HCT116 (cell line): ENCODE data around the gene GRIN2D. TPM values are rescaled to one million over a fixed set of nuclear protein-coding genes. Genes with fewer than 3 reads are reported as not detected.

Experiments used
- ATAC-seq: fragments of 200-7000 bp; cut with Tn5 transposase; 2 replicates; pipeline ENCODE4 v1.9.1; 2020; ENCODE audit warnings: mild to moderate bottlenecking, moderate library complexity
- BruUV-seq: library from RNA; stranded (reverse); fragments of 400-500 nt; replicated peaks from 2 replicates; lab custom pipeline; 2021; lab: Mats Ljungman, UMichigan
- CTCF ChIA-PET: fragments of 300-600 bp; sonication (Branson Sonifier 250); formaldehyde crosslinking; loops from one replicate; lab custom pipeline; 2021; ENCODE audit warnings: antibody characterized with exemption; lab: Charles Lee
- POLR2A ChIA-PET: fragments of 300-600, 350-600 bp; sonication (Branson Sonifier 250); formaldehyde crosslinking; loops from one replicate; lab custom pipeline; 2021; ENCODE audit warnings: antibody characterized with exemption; lab: Charles Lee
- RAD21 ChIA-PET, 2 experiments: fragments of 300-600 bp; sonication (Branson Sonifier 250); formaldehyde crosslinking; loops; one replicate each; lab custom pipeline; 2023; ENCODE audit warnings: low total read pairs in 2 of 2; ENCODE audit not compliant: uncharacterized antibody in 2 of 2, unreplicated experiment in 2 of 2, low non-redundant PET in 1 of 2; lab: Charles Lee
- DNase-seq: peaks from one replicate; pipeline ENCODE4 v3.0.0-alpha.2; 2010; ENCODE audit warnings: low read depth, low spot score
- H2AFZ ChIP-seq: fragments of 200-600 bp; shearing (Covaris generic), sonication (generic); 2 replicates; pipeline ENCODE4 v1.6.1; 2017; ENCODE audit warnings: low read depth, mixed run types, mixed read lengths, antibody characterized with exemption, low read length; ENCODE audit not compliant: poor library complexity, severe bottlenecking
- H3K27ac ChIP-seq: 2 replicates; pipeline ENCODE4 v1.5.1; 2012; ENCODE audit warnings: low read depth, low read length
- H3K27me3 ChIP-seq: fragments of 200-600 bp; sonication (generic); 2 replicates; pipeline ENCODE4 v1.6.1; 2016; ENCODE audit warnings: mixed run types, low read length, mixed read lengths; ENCODE audit not compliant: insufficient read depth
- H3K36me3 ChIP-seq, 2 experiments: fragments of 200-500 bp in 1 of 2; fragments of 200-600 bp in 1 of 2; sonication (Bioruptor generic) in 1 of 2; sonication (generic) in 1 of 2; 2 replicates each; pipeline versions ENCODE4 v1.5.1 to v1.6.1; 2014 to 2016; ENCODE audit warnings: low read length in 2 of 2, inconsistent platforms in 1 of 2, mixed read lengths in 1 of 2, mixed run types in 1 of 2; ENCODE audit not compliant: insufficient read depth in 2 of 2, control insufficient read depth in 1 of 2
- H3K4me1 ChIP-seq, 2 experiments: fragments of 200-600 bp in 1 of 2; sonication (generic) in 1 of 2; 2 replicates each; pipeline versions ENCODE4 v1.5.1 to v1.6.1; 2012 to 2017; ENCODE audit warnings: low read length in 2 of 2, inconsistent platforms in 1 of 2, mild to moderate bottlenecking in 1 of 2, mixed read lengths in 1 of 2, mixed run types in 1 of 2, moderate library complexity in 1 of 2; ENCODE audit not compliant: insufficient read depth in 2 of 2, control insufficient read depth in 1 of 2
- H3K4me2 ChIP-seq: fragments of 200-600 bp; sonication (generic); 2 replicates; pipeline ENCODE4 v1.6.1; 2017; ENCODE audit warnings: mixed run types, low read length, mixed read lengths
- H3K4me3 ChIP-seq, 2 experiments: fragments of 200-600 bp in 1 of 2; sonication (generic) in 1 of 2; replicated peaks in 1 of 2; 2 replicates each; pipeline ENCODE4 v1.5.1; 2011 to 2016; ENCODE audit warnings: low read length in 2 of 2, control low read depth in 1 of 2, low read depth in 1 of 2, mild to moderate bottlenecking in 1 of 2, mixed read lengths in 1 of 2, mixed run types in 1 of 2
- H3K79me2 ChIP-seq: fragments of 200-600 bp; sonication (generic); 2 replicates; pipeline ENCODE4 v1.6.1; 2017; ENCODE audit warnings: mild to moderate bottlenecking, mixed run types, low read length, moderate library complexity, mixed read lengths; ENCODE audit not compliant: insufficient read depth
- H3K9ac ChIP-seq: fragments of 200-600 bp; sonication (generic); 2 replicates; pipeline ENCODE4 v1.6.1; 2016; ENCODE audit warnings: low read length, mixed read lengths
- H3K9me2 ChIP-seq: fragments of 200-600 bp; sonication (generic), shearing (Covaris generic); 2 replicates; pipeline ENCODE4 v1.6.1; 2017; ENCODE audit warnings: mixed run types, mild to moderate bottlenecking, moderate library complexity; ENCODE audit not compliant: insufficient read depth
- H3K9me3 ChIP-seq, 2 experiments: fragments of 200-500 bp in 1 of 2; fragments of 200-600 bp in 1 of 2; sonication (Bioruptor generic) in 1 of 2; sonication (generic) in 1 of 2; 2 replicates each; pipeline ENCODE4 v1.6.1; 2014 to 2017; ENCODE audit warnings: low read length in 2 of 2, mixed read lengths in 2 of 2, inconsistent platforms in 1 of 2, low read depth in 1 of 2, mild to moderate bottlenecking in 1 of 2, mixed run types in 1 of 2, moderate library complexity in 1 of 2; ENCODE audit not compliant: control insufficient read depth in 1 of 2, insufficient read depth in 1 of 2
- H4K20me1 ChIP-seq: fragments of 200-600 bp; sonication (generic), shearing (Covaris generic); 2 replicates; pipeline ENCODE4 v1.6.1; 2017; ENCODE audit warnings: mixed run types, mild to moderate bottlenecking, moderate library complexity; ENCODE audit not compliant: insufficient read depth
- CBX3 ChIP-seq: IDR thresholded peaks from 2 replicates; pipeline ENCODE4 v1.6.1; 2012; ENCODE audit warnings: low read depth
- EGR1 ChIP-seq: IDR thresholded peaks from 2 replicates; pipeline ENCODE4 v1.6.1; 2012; ENCODE audit warnings: low read depth
- EZH2 ChIP-seq: fragments of 200-600 bp; sonication (generic); IDR thresholded peaks from 2 replicates; pipeline ENCODE4 v1.6.1; 2017; ENCODE audit warnings: antibody characterized with exemption, mixed run types
- EZH2phosphoT487 ChIP-seq: fragments of 200-600 bp; IDR thresholded peaks from 2 replicates; pipeline ENCODE4 v1.6.1; 2018; ENCODE audit warnings: antibody characterized with exemption, borderline replicate concordance
- FOSL1 ChIP-seq: IDR thresholded peaks from 2 replicates; pipeline ENCODE4 v1.6.1; 2012; ENCODE audit warnings: low read depth
- MAX ChIP-seq: IDR thresholded peaks from 2 replicates; pipeline ENCODE4 v1.6.1; 2012
- POLR2A ChIP-seq: IDR thresholded peaks from 2 replicates; pipeline ENCODE4 v1.7.0; 2011; ENCODE audit warnings: borderline replicate concordance; ENCODE audit not compliant: insufficient read depth, insufficient read length; ENCODE audit errors: extremely low read depth
- POLR2AphosphoS5 ChIP-seq: IDR thresholded peaks from 2 replicates; pipeline ENCODE4 v1.6.1; 2011; ENCODE audit warnings: mild to moderate bottlenecking, low read depth, low read length, moderate library complexity
- RAD21 ChIP-seq: IDR thresholded peaks from 2 replicates; pipeline ENCODE4 v1.6.1; 2012; ENCODE audit warnings: low read depth, mild to moderate bottlenecking
- SP1 ChIP-seq: IDR thresholded peaks from 2 replicates; pipeline ENCODE4 v1.6.1; 2012; ENCODE audit warnings: low read depth
- SRF ChIP-seq: IDR thresholded peaks from 2 replicates; pipeline ENCODE4 v1.6.1; 2012; ENCODE audit warnings: low read depth
- TCF7L2 ChIP-seq: IDR thresholded peaks from 2 replicates; pipeline ENCODE4 v1.7.0; 2011; ENCODE audit warnings: borderline replicate concordance, inconsistent platforms; ENCODE audit not compliant: insufficient read depth, insufficient read length; ENCODE audit errors: extremely low read depth
- ZFX ChIP-seq: fragments of 450-650 bp; IDR thresholded peaks from 2 replicates; pipeline ENCODE4 v1.6.1; 2017
- intact Hi-C: fragments of 100-400 bp; cut with micrococcal nuclease; formaldehyde crosslinking; loops from 2 replicates; pipeline ENCODE4 v1.10.0; 2022
- total RNA-seq: library from RNA; stranded (reverse); gene quantifications from one replicate; pipeline ENCODE4 v1.2.1, GENCODE V29; 2021; ENCODE audit not compliant: unreplicated experiment

The GRIN2D gene
- total RNA-seq, 1 experiment from 2014 or later = 26.2 TPM

DNA sequence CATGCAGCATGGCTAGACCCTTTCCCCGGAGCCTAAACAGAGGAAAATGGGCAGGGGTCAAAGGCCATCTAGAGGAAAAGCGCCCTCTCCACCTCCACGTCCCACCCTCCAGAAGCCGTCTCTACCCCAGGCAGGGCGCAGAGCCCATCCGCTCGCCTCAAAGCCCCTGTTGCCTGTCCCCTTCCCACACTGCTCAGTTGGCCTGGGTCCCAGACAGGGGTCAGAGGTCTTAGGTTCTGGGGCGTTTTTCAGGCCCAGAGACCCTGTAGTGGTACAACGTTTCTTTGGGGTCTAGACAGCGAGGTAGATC is 30.0 kb upstream of the GRIN2D start:
- peak overlapping the region; percentile 92 for H3K4me2 ChIP-seq
- no peaks in the 10 kb centered on the region for H3K9me3 ChIP-seq
- peak overlapping the region; percentile 83 for H3K9ac ChIP-seq
- no peaks in the 10 kb centered on the region for H4K20me1 ChIP-seq
- ATAC-seq (peak; percentile 13), DNase-seq (no peak)
- TF ChIP-seq POLR2AphosphoS5 (0 out of 2 replicates have a peak, but pooled peaks have one; percentile 20), RAD21 (no peak), MAX (no peak), CBX3 (no peak), ZFX (peak; percentile 41; the same call in 1 of the 2 replicates)
- CTCF ChIA-PET = interaction anchor here (0.6 to 2.5 kb wide), 12 partner anchors 10 to 225 kb away, joined by 3 to 24 read pairs (median 6); partner anchors contain the start of genes GRIN2D and KDELR1
- H2AFZ ChIP-seq = no peak overlapping the region
- RAD21 ChIA-PET = interaction anchor here (0.6 to 1.1 kb wide), 5 partner anchors 9 to 124 kb away, joined by 3 to 7 read pairs (median 3); partner anchors contain the start of gene KDELR1 (in 1 of the 2)
- H3K27me3 ChIP-seq = no peaks in the 10 kb centered on the region
- no peaks in the 10 kb centered on the region for H3K36me3 ChIP-seq
- POLR2A ChIA-PET = interaction anchor here (0.6 to 2.4 kb wide), 10 partner anchors 9 to 1090 kb away, joined by 3 to 30 read pairs (median 4); partner anchors contain the start of genes ALDH16A1, EMP3, KDELR1 and RPL18
- intact Hi-C loops = loop anchor here (5.0 kb wide), 1 partner anchor 34 kb away; no protein-coding TSS in a partner anchor
- peak overlapping the region; percentile 62 to 69 for H3K4me3 ChIP-seq
- no peaks in the 10 kb centered on the region for H3K79me2 ChIP-seq
- H3K27ac ChIP-seq = peak overlapping the region; percentile 86
- BruUV-seq = TSS peak; percentile 71
- H3K4me1 ChIP-seq = peaks cover 5 to 24% of the 10 kb centered on the region in 2 experiments
- H3K9me2 ChIP-seq = no peaks in the 10 kb centered on the region

GRCh38 chr19:48363810-48364597 is 29.5 kb upstream of the GRIN2D start, which contains the start of the genes SYNGR4 and TMEM143:
Gene SYNGR4 (plus strand): TSS chr19:48364367. CDS start chr19:48365843, 1,476 bp downstream.
Gene TMEM143 (minus strand): TSS chr19:48363940. CDS start chr19:48363920, 20 bp downstream.
- peak; percentile 84 for ATAC-seq
- Histone ChIP-seq H3K9me2 (no peaks in the 10 kb centered on the region), H3K9ac (peak within 1 kb of the TSS; percentile 83), H4K20me1 (no peaks in the 10 kb centered on the region), H3K79me2 (no peaks in the 10 kb centered on the region), H3K27me3 (no peaks in the 10 kb centered on the region), H3K36me3 (no peaks in the 10 kb centered on the region), H3K27ac (peak within 1 kb of the TSS; percentile 86), H2AFZ (peak within 1 kb of the TSS; percentile 84), H3K9me3 (no peaks in the 10 kb centered on the region), H3K4me1 (peaks cover 5 to 24% of the 10 kb centered on the region in 2 experiments), H3K4me2 (peak within 1 kb of the TSS; percentile 92), H3K4me3 (peak within 1 kb of the TSS; percentile 62 to 69)
- ChIA-PET RAD21 (interaction anchor here (0.8 to 1.1 kb wide), 4 partner anchors 10 to 124 kb away, joined by 3 to 7 read pairs (median 4); partner anchors contain the start of gene KDELR1 (in 1 of the 2)), CTCF (interaction anchor here (0.6 to 2.5 kb wide), 12 partner anchors 9 to 225 kb away, joined by 3 to 24 read pairs (median 5); partner anchors contain the start of genes GRIN2D and KDELR1), POLR2A (interaction anchor here (0.6 to 2.4 kb wide), 13 partner anchors 10 to 1089 kb away, joined by 3 to 30 read pairs (median 4); partner anchors contain the start of genes ALDH16A1, EMP3, KDELR1 and RPL18)
- peak; percentile 99 for DNase-seq
- no peak for TF ChIP-seq EZH2
- peak; percentile 57; the same call in 1 of the 2 replicates for TF ChIP-seq POLR2AphosphoS5
- peak; percentile 98 for TF ChIP-seq MAX
- peak; percentile 36 for TF ChIP-seq POLR2A
- TF ChIP-seq SRF = no peak
- TF ChIP-seq FOSL1 = no peak
- TF ChIP-seq TCF7L2 = peak; percentile 65
- TF ChIP-seq SP1 = peak; percentile 93
- TF ChIP-seq EGR1 = peak; percentile 89
- no peak for TF ChIP-seq EZH2phosphoT487
- BruUV-seq = no TSS peak
- intact Hi-C loops = loop anchor here (5.0 kb wide), 1 partner anchor 33 kb away; no protein-coding TSS in a partner anchor
